Cardiac fibroblast (primary cell): ENCODE measurements around the gene MDP1.

ENCODE experiments used
- DNase-seq, 2 donors: peaks; one replicate each; pipeline versions ENCODE4 v3.0.0 to v3.0.0-alpha.2; 2010; ENCODE audit warnings: low read depth in 2 of 2
- H3K4me3 ChIP-seq, 2 donors: replicated peaks in 1 of 2; 1 replicate in 1 of 2; 2 replicates in 1 of 2; pipeline ENCODE4 v1.5.1; 2011; ENCODE audit warnings: low read depth in 2 of 2, low read length in 2 of 2, mild to moderate bottlenecking in 2 of 2, moderate library complexity in 1 of 2
- TF ChIP-seq, protein P1 (sequence below): IDR thresholded peaks from one replicate; pipeline ENCODE4 v1.5.1; 2011; ENCODE audit warnings: low read depth, mild to moderate bottlenecking, low read length, inconsistent platforms

Gene MDP1

DNA sequence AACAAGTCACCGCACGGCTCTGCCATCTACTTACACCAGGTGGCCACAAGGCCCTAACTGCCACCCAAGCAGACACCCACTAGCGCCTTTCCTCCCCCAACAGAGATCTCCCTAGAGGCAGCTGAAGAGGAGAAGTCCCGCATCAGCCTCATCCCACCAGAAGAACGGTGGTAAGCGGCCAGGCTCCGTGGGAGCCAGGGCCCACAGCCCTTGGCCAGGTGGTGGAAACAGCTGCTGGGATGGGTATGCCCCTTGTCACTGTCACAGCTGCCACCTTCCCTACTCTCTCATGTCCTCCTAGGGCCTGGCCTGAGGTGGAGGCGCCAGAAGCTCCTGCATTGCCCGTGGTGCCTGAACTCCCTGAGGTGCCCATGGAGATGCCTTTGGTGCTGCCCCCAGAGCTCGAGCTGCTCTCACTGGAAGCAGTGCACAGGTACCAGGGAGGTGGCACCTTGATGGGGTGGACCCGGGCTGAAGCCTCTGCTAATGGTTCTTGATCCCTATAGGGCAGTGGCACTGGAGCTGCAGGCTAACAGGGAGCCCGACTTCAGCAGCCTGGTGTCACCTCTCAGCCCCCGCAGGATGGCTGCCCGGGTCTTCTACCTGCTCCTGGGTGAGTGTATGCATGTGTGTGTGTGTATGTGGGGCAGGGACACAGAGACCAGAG is 36.4 kb downstream of the MDP1 start:
- no peak overlapping the region for H3K4me3 ChIP-seq
- TF ChIP-seq, protein P1, sequence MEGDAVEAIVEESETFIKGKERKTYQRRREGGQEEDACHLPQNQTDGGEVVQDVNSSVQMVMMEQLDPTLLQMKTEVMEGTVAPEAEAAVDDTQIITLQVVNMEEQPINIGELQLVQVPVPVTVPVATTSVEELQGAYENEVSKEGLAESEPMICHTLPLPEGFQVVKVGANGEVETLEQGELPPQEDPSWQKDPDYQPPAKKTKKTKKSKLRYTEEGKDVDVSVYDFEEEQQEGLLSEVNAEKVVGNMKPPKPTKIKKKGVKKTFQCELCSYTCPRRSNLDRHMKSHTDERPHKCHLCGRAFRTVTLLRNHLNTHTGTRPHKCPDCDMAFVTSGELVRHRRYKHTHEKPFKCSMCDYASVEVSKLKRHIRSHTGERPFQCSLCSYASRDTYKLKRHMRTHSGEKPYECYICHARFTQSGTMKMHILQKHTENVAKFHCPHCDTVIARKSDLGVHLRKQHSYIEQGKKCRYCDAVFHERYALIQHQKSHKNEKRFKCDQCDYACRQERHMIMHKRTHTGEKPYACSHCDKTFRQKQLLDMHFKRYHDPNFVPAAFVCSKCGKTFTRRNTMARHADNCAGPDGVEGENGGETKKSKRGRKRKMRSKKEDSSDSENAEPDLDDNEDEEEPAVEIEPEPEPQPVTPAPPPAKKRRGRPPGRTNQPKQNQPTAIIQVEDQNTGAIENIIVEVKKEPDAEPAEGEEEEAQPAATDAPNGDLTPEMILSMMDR: no peak
- no peak for DNase-seq

DNA sequence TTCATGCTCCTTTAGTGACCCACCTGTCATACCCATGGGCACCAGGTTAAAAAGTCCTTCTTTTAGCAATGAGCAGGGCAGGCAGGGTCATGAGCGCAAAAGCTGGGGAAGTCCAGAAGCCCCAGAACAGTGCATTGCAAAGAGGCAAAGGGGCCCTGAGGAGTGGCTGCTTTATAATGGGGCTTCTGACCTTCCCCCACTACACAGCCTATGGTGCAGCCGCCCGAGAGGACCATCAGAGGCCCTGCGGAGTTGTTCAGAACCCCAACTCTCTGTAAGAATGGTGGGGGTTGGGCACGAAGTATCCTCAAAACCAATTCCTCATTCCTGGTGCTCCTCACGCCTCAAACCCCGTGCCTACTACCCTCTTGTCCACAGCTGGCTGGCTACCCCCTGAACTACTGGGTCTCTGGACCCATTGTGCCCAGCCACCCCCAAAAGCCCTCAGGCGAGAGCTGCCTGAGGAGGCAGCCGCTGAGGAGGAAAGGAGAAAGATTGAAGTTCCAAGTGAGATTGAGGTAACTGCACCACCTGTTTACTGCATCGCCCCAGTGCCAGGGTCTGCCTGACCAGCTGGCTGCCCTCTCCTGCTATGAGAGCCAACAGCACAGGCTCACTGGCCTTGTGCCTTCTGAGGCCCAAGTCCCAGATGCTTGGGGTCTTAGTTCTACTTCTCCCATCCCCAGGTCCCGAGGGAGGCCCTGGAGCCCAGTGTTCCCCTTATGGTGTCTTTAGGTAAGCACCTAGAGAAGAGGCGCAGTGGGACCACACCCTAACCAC is 37.3 kb downstream of the MDP1 start:
- no peak overlapping the region for H3K4me3 ChIP-seq

DNA sequence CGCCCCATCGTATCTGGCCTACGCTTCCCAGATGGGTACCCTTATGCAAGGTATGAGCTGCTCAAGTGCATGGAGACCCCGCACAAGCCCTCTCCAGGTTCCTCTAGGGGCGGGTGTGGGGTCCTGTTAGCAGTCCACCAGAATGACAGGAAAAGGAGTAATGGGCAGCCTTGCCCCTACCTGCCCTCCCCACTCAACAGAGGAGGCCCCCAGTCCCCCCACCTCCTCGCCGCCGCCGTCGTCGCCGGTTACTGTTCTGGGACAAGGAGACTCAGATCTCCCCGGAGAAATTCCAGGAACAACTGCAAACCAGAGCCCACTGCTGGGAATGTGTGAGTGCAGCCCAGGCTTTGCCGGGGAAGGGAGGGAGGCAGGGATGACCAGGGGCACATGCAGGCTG is 38.0 kb downstream of the MDP1 start:
- no peak overlapping the region for H3K4me3 ChIP-seq
- DNase-seq: no peak
- TF ChIP-seq, protein P1: no peak

More for the DNA sequence above, 37.3 kb downstream of the MDP1 start:
- DNase-seq: no peak
- TF ChIP-seq, protein P1: no peak

DNA sequence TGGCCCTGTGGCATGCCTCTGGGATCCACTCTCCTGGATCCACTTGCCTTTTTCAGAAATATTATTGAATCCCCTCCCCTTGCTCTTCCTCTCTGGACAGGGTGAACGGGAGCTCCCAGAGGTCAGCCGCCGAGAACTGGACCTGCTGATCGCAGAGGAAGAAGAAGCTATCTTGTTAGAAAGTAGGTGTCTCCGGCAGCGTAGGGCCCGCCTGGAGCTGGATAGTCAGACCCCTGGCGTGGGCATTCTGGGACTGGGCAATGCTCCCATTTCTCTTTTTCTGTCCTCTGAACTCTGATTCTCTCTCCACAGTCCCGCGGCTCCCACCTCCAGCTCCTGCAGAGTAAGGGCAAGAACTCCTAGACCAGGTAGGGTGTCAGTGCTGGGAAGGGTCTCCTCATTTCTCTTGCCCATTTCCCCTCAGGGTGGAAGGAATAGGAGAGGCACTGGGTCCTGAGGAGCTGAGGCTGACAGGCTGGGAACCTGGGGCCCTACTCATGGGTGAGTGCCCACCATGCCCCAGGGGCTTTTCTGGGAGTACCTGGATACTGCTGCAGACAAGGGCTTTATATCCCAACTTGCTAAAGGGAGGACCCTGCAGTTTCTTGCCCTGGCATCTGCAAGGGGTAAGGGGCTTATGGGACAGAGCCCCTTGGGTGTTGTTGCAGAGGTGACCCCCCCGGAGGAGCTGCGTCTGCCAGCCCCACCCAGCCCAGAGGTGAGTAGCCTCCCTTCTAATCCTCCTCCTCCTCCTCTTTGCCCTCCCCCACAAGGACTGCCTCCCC is 38.6 kb downstream of the MDP1 start:
- no peak overlapping the region for H3K4me3 ChIP-seq
- TF ChIP-seq, protein P1: no peak
- no peak for DNase-seq

DNA sequence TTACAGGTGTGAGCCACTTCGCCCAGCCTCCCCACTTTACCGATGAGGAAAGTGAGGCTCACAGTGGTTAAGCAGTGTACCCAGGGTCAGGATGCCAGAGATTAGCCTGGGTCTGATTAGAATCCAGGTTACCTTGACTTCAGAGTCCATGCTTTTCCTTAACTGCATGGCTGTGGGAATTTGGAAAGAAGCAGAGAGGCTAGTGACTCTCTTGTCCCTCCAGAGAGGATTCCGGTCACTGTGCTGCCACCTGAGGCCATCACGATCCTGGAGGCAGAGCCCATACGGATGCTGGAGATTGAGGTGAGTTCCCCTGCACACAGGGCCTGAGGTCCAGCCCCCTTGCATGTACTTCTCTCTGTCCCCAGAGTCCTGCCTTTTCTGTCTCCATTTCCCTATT is 39.3 kb downstream of the MDP1 start:
- DNase-seq: no peak
- TF ChIP-seq, protein P1: no peak
- H3K4me3 ChIP-seq: no peak overlapping the region

DNA sequence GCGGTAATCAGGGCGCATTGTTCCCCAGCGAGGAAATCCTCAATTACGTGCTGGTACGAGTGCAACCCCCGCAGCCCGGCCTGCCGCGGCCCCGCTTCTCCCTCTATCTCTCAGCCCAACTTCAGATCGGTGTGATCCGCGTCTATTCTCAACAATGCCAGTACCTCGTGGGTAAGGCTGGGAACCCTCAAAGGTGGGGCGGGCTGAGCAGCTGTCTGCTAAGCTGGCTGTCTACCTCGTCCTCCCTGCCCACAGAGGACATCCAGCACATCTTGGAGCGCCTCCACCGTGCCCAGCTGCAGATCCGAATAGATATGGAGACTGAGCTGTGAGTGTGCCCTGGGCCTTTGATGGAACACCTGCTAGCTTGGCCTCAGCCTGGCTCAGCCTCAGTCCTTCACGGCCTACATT is 43.0 kb downstream of the MDP1 start:
- TF ChIP-seq, protein P1: no peak
- H3K4me3 ChIP-seq: peak overlapping the region in 1 of 2 donors; percentile 3
- DNase-seq: no peak
